ENCODE data around the gene SLC39A11.

The SLC39A11 gene

GRCh38 chr17:72935984-72936383, 156.5 kb downstream of the SLC39A11 start:
- Histone ChIP-seq H3K27ac (ENCODE audit: low read length) (no peak overlapping the region), H3K79me2 (ENCODE audit: low read length) (no peaks in the 10 kb centered on the region), H4K20me1 (ENCODE audit: insufficient read depth, low read length) (no peaks in the 10 kb centered on the region), H3K9me2 (replicated peaks; ENCODE audit: insufficient read depth, low read length) (no peaks in the 10 kb centered on the region), H3K4me2 (ENCODE audit: low read depth, low read length) (no peak overlapping the region), H3K4me1 (ENCODE audit: low read length) (no peaks in the 10 kb centered on the region), H3K9me3 (replicated peaks; ENCODE audit: insufficient read depth, low read length) (no peaks in the 10 kb centered on the region), H3K27me3 (replicated peaks; ENCODE audit: insufficient read depth, low read length) (no peaks in the 10 kb centered on the region), H2AFZ (ENCODE audit: low read length) (no peak overlapping the region), H3K9ac (ENCODE audit: low read length) (no peak overlapping the region), H3K36me3 (replicated peaks; ENCODE audit: insufficient read depth, low read length) (no peaks in the 10 kb centered on the region), H3F3A (ENCODE audit: insufficient read depth, low read length) (no peaks in the 10 kb centered on the region), H3K4me3 (ENCODE audit: low read length) (no peak overlapping the region)
- no peak for TF ChIP-seq EZH2phosphoT487 (IDR thresholded peaks at IDR 0.05; ENCODE audit: low read length)
- DNase-seq: no peak

GRCh38 chr17:72934927-72935326, 157.6 kb downstream of the SLC39A11 start:
- Histone ChIP-seq H3K79me2 (ENCODE audit: low read length) (no peaks in the 10 kb centered on the region), H3K36me3 (replicated peaks; ENCODE audit: insufficient read depth, low read length) (no peaks in the 10 kb centered on the region), H2AFZ (ENCODE audit: low read length) (no peak overlapping the region), H3K4me3 (ENCODE audit: low read length) (no peak overlapping the region), H3K4me2 (ENCODE audit: low read depth, low read length) (no peak overlapping the region), H3K9me2 (replicated peaks; ENCODE audit: insufficient read depth, low read length) (no peaks in the 10 kb centered on the region), H3K9me3 (replicated peaks; ENCODE audit: insufficient read depth, low read length) (no peaks in the 10 kb centered on the region), H3K27me3 (replicated peaks; ENCODE audit: insufficient read depth, low read length) (no peaks in the 10 kb centered on the region), H3K9ac (ENCODE audit: low read length) (no peak overlapping the region), H3K27ac (ENCODE audit: low read length) (no peak overlapping the region), H3K4me1 (ENCODE audit: low read length) (no peaks in the 10 kb centered on the region), H4K20me1 (ENCODE audit: insufficient read depth, low read length) (no peaks in the 10 kb centered on the region), H3F3A (ENCODE audit: insufficient read depth, low read length) (no peaks in the 10 kb centered on the region)
- no peak for DNase-seq
- TF ChIP-seq EZH2 (optimal IDR thresholded peaks at IDR 0.05; ENCODE audit: low read depth, low read length): no peak
- TF ChIP-seq EZH2phosphoT487 (IDR thresholded peaks at IDR 0.05; ENCODE audit: low read length): no peak
- no peak for TF ChIP-seq CTCF (IDR thresholded peaks at IDR 0.05; ENCODE audit: low read length)

- Histone ChIP-seq H3F3A (ENCODE audit: insufficient read depth, low read length) (no peaks in the 10 kb centered on the region), H3K4me2 (ENCODE audit: low read depth, low read length) (no peak overlapping the region)
- no peak for DNase-seq
Observed at GRCh38 chr17:72931635-72932034, 160.9 kb downstream of the SLC39A11 start.

More at GRCh38 chr17:72931635-72932034, 160.9 kb downstream of the SLC39A11 start:
- Histone ChIP-seq H3K9me2 (replicated peaks; ENCODE audit: insufficient read depth, low read length) (no peaks in the 10 kb centered on the region), H3K9ac (ENCODE audit: low read length) (no peak overlapping the region), H2AFZ (ENCODE audit: low read length) (no peak overlapping the region), H3K9me3 (replicated peaks; ENCODE audit: insufficient read depth, low read length) (no peaks in the 10 kb centered on the region), H3K4me3 (ENCODE audit: low read length) (no peak overlapping the region), H4K20me1 (ENCODE audit: insufficient read depth, low read length) (no peaks in the 10 kb centered on the region), H3K27ac (ENCODE audit: low read length) (no peak overlapping the region), H3K4me1 (ENCODE audit: low read length) (no peaks in the 10 kb centered on the region), H3K79me2 (ENCODE audit: low read length) (no peaks in the 10 kb centered on the region), H3K27me3 (replicated peaks; ENCODE audit: insufficient read depth, low read length) (no peaks in the 10 kb centered on the region), H3K36me3 (replicated peaks; ENCODE audit: insufficient read depth, low read length) (no peaks in the 10 kb centered on the region)
- TF ChIP-seq EZH2 (optimal IDR thresholded peaks at IDR 0.05; ENCODE audit: low read depth, low read length): no peak
- no peak for TF ChIP-seq EZH2phosphoT487 (IDR thresholded peaks at IDR 0.05; ENCODE audit: low read length)
- TF ChIP-seq CTCF (IDR thresholded peaks at IDR 0.05; ENCODE audit: low read length): no peak

Data from MM.1S (cell line).